Astrocyte of the cerebellum (primary cell): ENCODE data around the gene LEP.
"Not testable (repeated sequence)": the region's sequence is repeated elsewhere in the genome, so short reads cannot be mapped to it uniquely, and the experiment has no call there.

Experiments
- DNase-seq: peaks from one replicate; pipeline ENCODE4 v3.0.0-alpha.2; 2011; ENCODE audit warnings: low read depth
- H3K4me3 ChIP-seq: 2 replicates; pipeline ENCODE4 v1.5.1; 2011; ENCODE audit warnings: mild to moderate bottlenecking, low read depth, low read length, moderate library complexity
- CTCF ChIP-seq: IDR thresholded peaks from 2 replicates; pipeline ENCODE4 v1.5.1; 2012; ENCODE audit warnings: low read length, low read depth, moderate library complexity, mild to moderate bottlenecking; ENCODE audit errors: missing control alignments
- in situ Hi-C: cut with HindIII; loops from 2 replicates; pipeline ENCODE4 v1.10.0; 2017; ENCODE audit warnings: low sequenced_read_pairs

Gene LEP

DNA sequence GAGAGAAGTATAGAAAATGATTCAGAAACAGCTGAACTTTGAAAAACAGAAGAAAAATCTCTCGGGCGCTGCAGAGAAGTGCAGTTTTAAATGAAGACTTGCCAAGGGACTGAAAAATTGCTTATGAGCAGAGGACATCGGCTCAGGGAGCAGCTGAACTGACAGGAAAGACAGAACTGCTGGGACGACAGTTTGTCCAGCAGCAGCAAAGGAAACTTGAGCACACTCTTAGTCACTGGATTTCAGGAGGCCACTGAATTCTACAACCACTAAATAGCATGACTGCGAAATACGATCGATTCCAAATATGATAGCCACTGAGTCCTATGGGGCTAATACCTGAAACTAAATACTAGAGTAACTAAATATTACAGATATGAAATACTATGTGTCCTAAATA, 43.0 kb downstream of the LEP start:
- in situ Hi-C loops: no loop called here
- no peak for DNase-seq
- no peak overlapping the region for H3K4me3 ChIP-seq
- TF ChIP-seq CTCF: no peak

DNA sequence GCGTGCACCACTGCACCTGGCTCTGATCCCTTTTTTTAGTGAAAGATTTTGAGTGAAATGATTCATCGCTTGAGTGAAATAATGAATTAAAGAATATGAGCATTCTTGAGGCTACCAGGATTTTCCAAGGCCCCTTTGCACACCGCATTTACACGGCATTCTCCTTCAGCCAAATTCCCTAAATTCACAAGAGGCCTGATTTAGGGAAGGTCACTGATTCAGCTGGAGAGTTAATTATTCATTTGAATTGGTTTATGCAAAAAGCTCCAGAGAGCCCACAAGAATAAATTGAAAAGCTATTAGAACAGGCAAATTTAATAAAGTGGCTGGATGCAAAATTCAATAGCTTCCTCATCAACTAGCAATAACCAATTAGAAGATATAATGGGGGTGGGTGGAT, 46.5 kb downstream of the LEP start:
- DNase-seq: no peak
- TF ChIP-seq CTCF: no peak
- in situ Hi-C loops: no loop called here
- H3K4me3 ChIP-seq: no peak overlapping the region

DNA sequence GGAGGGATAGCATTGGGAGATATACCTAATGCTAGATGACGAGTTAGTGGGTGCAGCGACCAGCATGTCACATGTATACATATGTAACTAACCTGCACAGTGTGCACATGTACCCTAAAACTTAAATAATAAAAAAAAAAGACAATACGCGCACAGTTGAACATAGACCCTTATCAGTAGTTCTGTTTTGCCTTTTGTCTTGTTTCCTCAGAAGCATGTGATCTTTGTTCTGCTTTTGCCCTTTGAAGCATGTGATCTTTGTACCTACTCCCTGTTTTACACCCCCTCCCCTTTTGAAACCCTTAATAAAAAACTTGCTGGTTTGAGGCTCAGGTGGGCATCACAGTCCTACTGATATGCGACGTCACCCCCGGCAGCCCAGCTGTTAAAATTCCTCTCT, 56.9 kb downstream of the LEP start:
- H3K4me3 ChIP-seq, DNase-seq, in situ Hi-C loops: not testable (repeated sequence)

DNA sequence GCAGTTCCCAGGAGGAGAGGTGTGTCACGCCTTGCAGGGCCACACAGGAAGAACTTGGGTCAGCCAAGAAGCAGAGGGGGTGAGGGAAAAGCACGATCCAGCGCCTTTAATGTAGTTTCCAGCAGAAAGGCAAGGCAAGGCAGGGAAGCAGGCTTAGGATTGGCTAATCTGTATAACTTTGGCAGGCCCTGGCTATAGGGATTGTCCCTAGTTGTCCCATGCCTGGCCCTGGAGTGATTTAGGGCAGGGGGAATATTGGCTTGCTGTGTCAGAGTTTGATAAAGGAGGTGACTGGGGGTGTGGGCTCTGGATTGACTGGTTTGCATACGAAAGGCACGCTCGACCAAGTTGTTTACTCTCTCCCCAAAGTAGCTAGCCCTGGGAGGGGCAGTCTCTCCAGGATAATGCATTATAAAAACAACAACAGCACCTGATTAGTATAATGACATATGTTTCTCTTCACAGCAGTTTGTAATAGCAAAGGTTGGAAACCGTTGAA, 58.1 kb downstream of the LEP start:
- no peak for TF ChIP-seq CTCF
- H3K4me3 ChIP-seq: no peak overlapping the region
- in situ Hi-C loops: no loop called here

GRCh38 chr7:128302139-128302538, 61.1 kb downstream of the LEP start:
- TF ChIP-seq CTCF: no peak
- in situ Hi-C loops: no loop called here

More for the DNA sequence above, 58.1 kb downstream of the LEP start:
- no peak for DNase-seq

GRCh38 chr7:128303133-128303532, 62.1 kb downstream of the LEP start:
- no peak for TF ChIP-seq CTCF
- H3K4me3 ChIP-seq: no peak overlapping the region
- no peak for DNase-seq
- in situ Hi-C loops: no loop called here

More at GRCh38 chr7:128302139-128302538, 61.1 kb downstream of the LEP start:
- no peak overlapping the region for H3K4me3 ChIP-seq
- DNase-seq: no peak

DNA sequence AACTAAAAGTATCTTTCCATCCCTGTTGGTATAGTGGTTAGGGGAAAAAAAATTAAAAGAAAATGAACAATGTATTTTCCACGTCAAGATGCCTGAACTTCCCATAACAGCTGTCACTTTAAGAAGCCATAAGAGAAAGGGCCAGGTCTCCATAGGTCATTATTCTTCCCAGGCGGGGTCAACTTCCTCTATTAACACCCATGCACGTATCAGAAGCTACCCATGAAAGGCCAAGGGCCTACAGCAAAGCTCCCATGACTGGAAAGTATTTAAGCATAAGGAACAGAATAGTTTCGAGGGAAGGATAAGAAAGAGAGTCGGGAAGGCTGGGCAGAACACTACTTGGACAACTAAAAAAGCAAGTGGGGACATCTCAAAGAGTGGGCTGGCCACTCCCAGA, 62.6 kb downstream of the LEP start:
- no peak overlapping the region for H3K4me3 ChIP-seq
- TF ChIP-seq CTCF: no peak
- in situ Hi-C loops: no loop called here
- DNase-seq: no peak
